Activated CD8-positive, alpha-beta T cell treated with anti-CD3 and anti-CD28 coated beads, Interleukin-2, amount 10 ng/mL, durations not matched to agents 7 days and 5 days (primary cell): Measurements from ENCODE around the gene TPK1. TPM values are rescaled to one million over a fixed set of nuclear protein-coding genes. Genes with fewer than 3 reads are reported as not detected.
"Not testable (repeated sequence)": the region's sequence is repeated elsewhere in the genome, so short reads cannot be mapped to it uniquely, and the experiment has no call there.

Experiments
- ATAC-seq: fragments of 150-1000 bp; cut with Tn5 transposase; one replicate; pipeline ENCODE4 v1.10.0; 2021; ENCODE audit warnings: moderate library complexity
- CTCF ChIA-PET: fragments of 350-600 bp; sonication (Branson Sonifier 250); formaldehyde crosslinking; loops from one replicate; lab custom pipeline; 2021; ENCODE audit warnings: antibody characterized with exemption; lab: Charles Lee
- POLR2A ChIA-PET: fragments of 350-600 bp; sonication (Branson Sonifier 250); formaldehyde crosslinking; loops from one replicate; lab custom pipeline; 2021; ENCODE audit warnings: antibody characterized with exemption; lab: Charles Lee
- DNase-seq: peaks from one replicate; pipeline ENCODE4 v3.0.0-alpha.2; 2020
- H3K27ac Mint-ChIP-seq: one replicate; pipeline ENCODE4 v1.8.0; 2021; ENCODE audit warnings: mild to moderate bottlenecking, mixed read lengths
- H3K27me3 Mint-ChIP-seq: one replicate; pipeline ENCODE4 v1.8.0; 2021; ENCODE audit warnings: low read depth, mixed read lengths
- H3K36me3 Mint-ChIP-seq: one replicate; pipeline ENCODE4 v1.8.0; 2021; ENCODE audit warnings: low read depth, mixed read lengths
- H3K4me1 Mint-ChIP-seq: one replicate; pipeline ENCODE4 v1.8.0; 2021; ENCODE audit warnings: low read depth, mixed read lengths
- H3K4me3 Mint-ChIP-seq: one replicate; pipeline ENCODE4 v1.8.0; 2021; ENCODE audit warnings: mild to moderate bottlenecking, mixed read lengths
- H3K9me3 Mint-ChIP-seq: one replicate; pipeline ENCODE4 v1.8.0; 2022; ENCODE audit warnings: mixed read lengths; ENCODE audit not compliant: insufficient read depth
- total RNA-seq, 2 experiments: library from RNA; stranded (reverse); gene quantifications; one replicate each; pipeline ENCODE4 v1.2.3, GENCODE V29; 2021

TPK1 gene
- total RNA-seq, 2 experiments from 2014 or later, result 10.2 to 10.7 TPM

DNA sequence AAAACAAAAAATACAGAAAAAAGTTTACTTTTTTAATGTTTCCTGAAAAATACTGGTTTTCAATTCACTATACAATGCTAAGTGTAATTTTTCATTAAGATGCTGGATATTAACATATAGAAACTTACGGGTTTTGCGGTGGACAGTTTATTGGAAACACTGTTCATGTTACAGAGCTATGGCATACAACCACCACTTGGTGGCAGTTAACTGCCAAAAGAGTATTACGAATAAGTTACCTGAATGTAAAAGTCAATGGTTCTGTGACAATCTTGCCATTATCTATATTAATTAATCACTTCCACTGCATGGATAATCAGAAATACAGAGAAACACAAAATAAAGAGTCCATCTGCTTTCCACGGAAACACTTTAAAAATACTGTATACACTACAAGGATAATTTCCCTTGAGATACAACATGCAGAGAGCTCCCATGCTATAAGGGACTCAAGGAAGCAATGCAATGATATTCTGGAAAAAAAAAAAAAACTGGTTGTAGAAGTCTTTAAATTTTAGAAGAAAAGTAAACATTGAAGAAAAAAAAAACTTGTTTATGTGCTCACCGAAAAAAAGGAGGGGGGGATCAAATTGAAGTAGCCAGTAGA is 97.0 kb downstream of the TPK1 start:
- POLR2A ChIA-PET, result interaction anchor here (0.6 kb wide), 1 partner anchor 113 kb away, joined by 3 read pairs; no protein-coding TSS in a partner anchor
- no peak overlapping the region for H3K27ac Mint-ChIP-seq
- peak; percentile 32 for DNase-seq

DNA sequence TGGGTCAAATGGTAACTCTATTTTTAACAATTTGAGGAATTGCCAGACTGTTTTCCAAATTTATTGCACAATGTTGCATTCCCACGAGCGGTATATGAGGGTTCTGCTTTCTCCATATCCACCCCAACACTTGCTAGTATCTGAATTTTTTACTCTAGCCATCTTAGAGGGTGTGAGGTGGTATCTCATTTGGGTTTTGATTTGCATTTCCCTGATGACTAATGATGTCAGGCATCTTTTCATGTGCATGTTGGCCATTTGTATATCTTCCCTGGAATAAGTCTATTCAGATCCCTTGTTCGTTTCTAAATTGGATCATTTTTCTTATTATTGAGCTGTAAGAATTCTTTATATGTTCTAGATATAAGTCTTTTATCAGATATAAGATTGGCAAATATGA is 97.7 kb downstream of the TPK1 start:
- POLR2A ChIA-PET, result no interaction called here
- H3K27me3 Mint-ChIP-seq, result no peaks in the 10 kb centered on the region

More for the DNA sequence above, 97.0 kb downstream of the TPK1 start:
- no peaks in the 10 kb centered on the region for H3K4me1 Mint-ChIP-seq
- H3K9me3 Mint-ChIP-seq, result no peaks in the 10 kb centered on the region
- CTCF ChIA-PET, result interaction anchor here (0.6 to 2.2 kb wide), 13 partner anchors 10 to 1051 kb away, joined by 3 to 14 read pairs (median 3); partner anchors contain the start of gene TPK1
- no peak overlapping the region for H3K4me3 Mint-ChIP-seq
- H3K36me3 Mint-ChIP-seq, result no peaks in the 10 kb centered on the region
- no peak for ATAC-seq
- H3K27me3 Mint-ChIP-seq, result no peaks in the 10 kb centered on the region

DNA sequence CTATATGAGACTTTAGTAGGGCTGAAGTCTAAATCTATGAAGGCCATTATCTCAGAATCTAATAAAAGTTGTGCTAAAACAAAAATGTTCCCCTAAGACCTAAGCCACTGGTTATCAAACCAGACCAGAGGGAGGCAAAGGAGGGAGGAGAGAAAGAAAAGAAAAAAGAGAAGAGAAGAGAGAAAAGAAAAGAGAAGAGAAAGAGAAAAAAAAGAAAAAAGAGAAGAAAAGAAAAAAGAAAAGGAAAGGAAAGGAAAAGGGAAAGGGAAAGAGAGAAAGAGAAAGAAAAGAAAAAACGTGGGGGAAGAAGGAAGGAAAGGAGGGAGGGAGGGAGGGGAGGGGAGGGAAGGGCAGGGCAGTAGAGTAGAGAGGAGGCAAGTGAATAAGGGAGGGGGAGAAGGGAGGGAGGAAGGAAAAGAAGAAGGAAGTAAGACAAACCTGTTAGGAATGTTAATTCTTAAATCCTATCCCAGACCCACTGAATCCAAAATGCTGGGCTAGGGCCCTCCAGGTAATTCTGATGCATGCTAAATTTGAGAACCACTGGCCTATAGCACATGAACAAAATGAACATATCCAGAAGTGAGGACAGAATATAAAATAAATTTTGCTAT is 98.9 kb downstream of the TPK1 start:
- DNase-seq (no peak), ATAC-seq (no peak)
- no peaks in the 10 kb centered on the region for H3K27me3 Mint-ChIP-seq
- POLR2A ChIA-PET, result no interaction called here
- no peaks in the 10 kb centered on the region for H3K9me3 Mint-ChIP-seq
- no peaks in the 10 kb centered on the region for H3K4me1 Mint-ChIP-seq
- H3K4me3 Mint-ChIP-seq, result no peak overlapping the region
- H3K36me3 Mint-ChIP-seq, result no peaks in the 10 kb centered on the region
- H3K27ac Mint-ChIP-seq, result no peak overlapping the region
- CTCF ChIA-PET, result interaction anchor here (1.0 to 2.2 kb wide), 4 partner anchors 99 to 300 kb away, joined by 3 to 14 read pairs (median 3); partner anchors contain the start of gene TPK1

More for the DNA sequence above, 97.7 kb downstream of the TPK1 start:
- Mint-ChIP-seq H3K36me3 (no peaks in the 10 kb centered on the region), H3K4me1 (no peaks in the 10 kb centered on the region), H3K27ac (no peak overlapping the region), H3K4me3 (no peak overlapping the region), H3K9me3 (no peaks in the 10 kb centered on the region)
- ATAC-seq (no peak), DNase-seq (no peak)
- CTCF ChIA-PET, result interaction anchor here (0.6 to 2.2 kb wide), 9 partner anchors 10 to 150 kb away, joined by 3 to 14 read pairs (median 3); partner anchors contain the start of gene TPK1

DNA sequence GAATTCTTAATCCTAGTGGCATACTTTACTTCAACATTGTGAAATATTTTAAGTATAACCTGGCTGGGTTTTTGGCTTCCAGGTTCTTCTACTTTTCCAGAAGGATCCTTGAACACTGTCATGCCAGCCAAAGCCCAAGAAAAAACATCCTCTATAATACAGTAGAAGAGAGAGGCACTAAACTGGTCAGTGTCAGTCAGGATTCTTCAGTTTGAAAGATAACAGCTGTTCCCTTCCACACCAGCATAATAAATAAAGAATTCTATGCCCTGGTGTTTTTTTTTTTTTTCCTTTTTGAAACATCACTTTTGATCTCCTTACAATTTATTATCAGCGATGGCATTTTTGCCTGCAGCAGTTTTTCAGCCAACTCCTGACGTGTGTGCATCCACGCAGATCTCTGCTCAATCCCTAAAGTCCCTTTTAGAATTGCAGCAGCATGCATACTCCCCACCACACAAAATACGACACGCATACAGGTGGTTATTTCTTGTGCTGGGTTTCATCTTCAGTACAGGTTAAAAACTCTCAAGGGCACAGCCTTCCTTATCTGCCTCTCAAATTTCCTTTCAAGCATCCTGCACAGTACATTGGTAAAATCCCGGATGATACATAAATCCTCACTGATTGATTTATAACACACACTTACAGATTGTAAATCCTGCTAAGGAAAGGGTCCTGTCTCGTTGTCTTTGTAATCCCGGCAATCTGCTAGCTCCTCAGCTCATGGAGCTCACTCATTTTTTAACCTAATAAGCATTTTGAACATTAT is 100.2 kb downstream of the TPK1 start:
- ATAC-seq (no peak), DNase-seq (no peak)
- Mint-ChIP-seq H3K4me3 (no peak overlapping the region), H3K9me3 (no peaks in the 10 kb centered on the region), H3K4me1 (no peaks in the 10 kb centered on the region), H3K27ac (no peak overlapping the region), H3K36me3 (no peaks in the 10 kb centered on the region), H3K27me3 (no peaks in the 10 kb centered on the region)
- CTCF ChIA-PET, result interaction anchor here (1.0 to 1.4 kb wide), 2 partner anchors 100 to 301 kb away, joined by 3 read pairs; partner anchors contain the start of gene TPK1
- POLR2A ChIA-PET, result no interaction called here

DNA sequence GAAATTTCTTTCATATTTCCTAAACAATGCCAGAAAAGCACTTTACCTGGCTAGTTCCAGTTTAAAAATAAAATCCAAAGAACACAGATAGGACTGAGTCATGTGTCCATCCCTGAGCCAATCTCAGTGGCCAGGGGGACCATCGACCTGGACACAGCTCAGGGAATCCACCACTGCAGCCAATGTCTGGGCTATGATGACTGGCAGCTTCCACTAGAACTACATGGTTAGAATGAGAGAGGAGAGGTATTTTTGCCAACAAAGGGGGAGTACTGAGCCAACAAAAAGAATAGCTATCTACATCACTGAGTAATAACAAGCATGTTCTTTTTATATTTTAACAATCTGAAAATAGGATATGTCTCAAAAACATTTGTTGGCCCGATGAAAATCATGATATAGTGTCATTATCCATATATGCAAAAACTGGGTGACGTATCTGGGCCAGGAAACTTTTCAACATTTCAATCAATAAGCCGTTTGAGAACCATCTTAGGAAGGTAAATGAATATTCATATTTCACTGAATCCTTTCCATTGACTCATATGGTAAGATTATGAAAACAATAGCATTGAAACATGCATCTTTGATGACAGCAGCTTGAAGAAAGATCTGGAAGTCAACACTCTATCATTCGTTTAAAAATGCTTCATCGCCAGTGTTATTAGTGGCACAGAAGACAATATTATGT is 104.0 kb downstream of the TPK1 start:
- Mint-ChIP-seq H3K4me3 (no peak overlapping the region), H3K9me3 (no peaks in the 10 kb centered on the region), H3K27ac (no peak overlapping the region), H3K4me1 (no peaks in the 10 kb centered on the region), H3K27me3 (no peaks in the 10 kb centered on the region), H3K36me3 (no peaks in the 10 kb centered on the region)
- DNase-seq, result no peak
- POLR2A ChIA-PET, result no interaction called here
- no peak for ATAC-seq
- CTCF ChIA-PET, result no interaction called here

DNA sequence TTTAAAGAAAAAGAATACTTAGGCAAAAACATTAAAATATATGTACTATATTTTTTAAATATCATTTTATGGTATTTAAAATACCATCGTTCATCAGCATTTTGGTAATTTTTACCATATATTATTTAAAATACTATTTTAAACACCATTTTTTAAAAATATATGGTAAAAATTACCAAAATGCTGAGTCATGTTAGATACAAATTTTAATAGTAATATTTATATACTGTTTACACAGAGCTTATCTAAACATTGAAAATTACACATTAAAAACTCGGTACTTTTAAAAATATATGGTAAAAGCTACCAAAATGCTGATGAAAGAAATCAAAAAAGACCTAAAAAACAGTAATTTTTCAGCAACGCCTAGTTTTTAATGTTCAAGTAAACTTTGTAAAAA is 105.6 kb downstream of the TPK1 start:
- Mint-ChIP-seq H3K27me3 (no peaks in the 10 kb centered on the region), H3K4me1 (no peaks in the 10 kb centered on the region), H3K9me3 (no peaks in the 10 kb centered on the region), H3K36me3 (no peaks in the 10 kb centered on the region), H3K27ac (no peak overlapping the region), H3K4me3 (no peak overlapping the region)
- DNase-seq, result no peak
- no peak for ATAC-seq
- POLR2A ChIA-PET, result no interaction called here
- CTCF ChIA-PET, result no interaction called here

DNA sequence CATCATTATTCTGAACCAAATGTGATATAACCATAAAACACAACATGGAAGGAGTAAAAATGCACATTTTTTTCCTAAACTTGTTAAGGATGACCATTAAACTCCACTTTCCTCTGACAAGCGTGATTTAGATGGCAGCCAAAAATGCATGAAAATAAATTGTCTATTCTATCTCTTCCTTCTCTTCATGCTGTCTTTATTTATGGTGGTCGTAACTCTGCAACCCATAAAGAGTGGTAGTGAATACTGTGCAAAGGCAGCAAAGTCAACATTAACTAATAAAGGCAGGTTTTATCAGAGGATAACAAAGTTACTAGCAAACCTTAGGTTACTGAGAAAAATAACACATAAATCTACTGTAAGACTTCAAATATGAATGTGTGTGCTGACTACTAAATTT is 106.6 kb downstream of the TPK1 start:
- Mint-ChIP-seq H3K27me3 (no peaks in the 10 kb centered on the region), H3K36me3 (no peaks in the 10 kb centered on the region), H3K27ac (no peak overlapping the region), H3K4me1 (no peaks in the 10 kb centered on the region), H3K9me3 (no peaks in the 10 kb centered on the region), H3K4me3 (no peak overlapping the region)
- ChIA-PET POLR2A (no interaction called here), CTCF (interaction anchor here (0.8 kb wide), 1 partner anchor 64 kb away, joined by 3 read pairs; no protein-coding TSS in a partner anchor)
- DNase-seq (no peak), ATAC-seq (no peak)

DNA sequence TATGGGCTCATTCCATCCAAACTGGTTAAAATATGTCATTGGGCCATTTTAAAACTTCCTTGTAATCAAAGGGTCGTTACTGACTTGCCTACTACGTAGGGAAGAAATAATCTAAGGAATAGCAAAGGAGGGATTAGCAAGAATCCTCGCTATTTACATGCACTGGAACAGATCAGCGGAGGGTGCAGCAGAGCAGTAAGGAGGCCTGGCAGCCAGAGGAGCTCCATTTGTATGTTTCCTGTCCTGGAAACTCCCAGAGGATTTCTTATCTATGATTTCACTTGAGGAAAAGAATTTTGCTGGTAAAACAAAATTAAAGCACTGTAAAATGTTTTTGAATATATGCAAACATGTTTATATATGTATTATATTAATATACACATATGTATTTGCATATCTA is 107.3 kb downstream of the TPK1 start:
- H3K36me3 Mint-ChIP-seq, result no peaks in the 10 kb centered on the region
- H3K4me3 Mint-ChIP-seq, result no peak overlapping the region
- H3K9me3 Mint-ChIP-seq, result no peaks in the 10 kb centered on the region
- CTCF ChIA-PET, result interaction anchor here (0.8 to 1.1 kb wide), 2 partner anchors 10 to 63 kb away, joined by 3 read pairs; no protein-coding TSS in a partner anchor
- POLR2A ChIA-PET, result no interaction called here
- ATAC-seq (no peak), DNase-seq (no peak)
- no peak overlapping the region for H3K27ac Mint-ChIP-seq
- H3K4me1 Mint-ChIP-seq, result no peaks in the 10 kb centered on the region
- H3K27me3 Mint-ChIP-seq, result no peaks in the 10 kb centered on the region

DNA sequence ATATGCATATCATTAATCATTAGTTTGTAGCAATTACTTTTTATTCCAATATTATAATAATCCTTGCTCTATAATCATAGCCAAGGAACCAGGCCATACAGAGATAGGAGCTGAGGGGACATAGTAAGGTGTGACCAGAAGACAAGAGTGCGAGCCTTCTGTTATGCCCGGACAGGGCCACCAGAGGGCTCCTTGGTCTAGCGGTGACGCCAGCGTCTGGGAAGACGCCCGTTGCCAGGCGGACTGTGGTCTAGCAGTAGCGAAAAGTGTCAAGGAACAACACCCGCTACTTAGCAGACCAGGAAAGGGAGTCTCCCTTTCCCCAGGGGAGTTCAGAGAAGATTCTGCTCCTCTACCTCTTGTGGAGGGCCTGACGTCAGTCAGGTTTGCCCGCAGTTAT is 109.0 kb downstream of the TPK1 start:
- POLR2A ChIA-PET, H3K27ac Mint-ChIP-seq, ATAC-seq, H3K9me3 Mint-ChIP-seq, DNase-seq, H3K4me1 Mint-ChIP-seq, H3K36me3 Mint-ChIP-seq, CTCF ChIA-PET, H3K4me3 Mint-ChIP-seq, H3K27me3 Mint-ChIP-seq: not testable (repeated sequence)

DNA sequence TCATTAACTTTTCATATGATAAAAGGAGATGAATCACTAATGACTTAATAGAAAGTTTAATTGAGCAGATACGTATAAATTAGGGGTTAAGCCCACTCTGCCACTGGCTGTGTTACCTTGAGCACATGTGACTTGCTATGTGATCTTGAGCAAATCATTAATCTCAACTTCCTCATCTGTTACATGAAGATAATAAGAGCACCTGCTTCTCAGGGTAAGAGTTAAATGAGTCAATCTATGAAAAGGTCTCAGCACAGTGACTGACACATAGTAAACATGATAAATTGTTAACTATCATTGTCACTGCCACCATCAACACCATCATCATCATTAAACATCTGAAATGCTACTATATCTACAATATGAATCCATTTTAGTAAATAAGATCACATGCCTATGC is 110.8 kb downstream of the TPK1 start:
- H3K4me3 Mint-ChIP-seq, result no peak overlapping the region
- ChIA-PET CTCF (no interaction called here), POLR2A (no interaction called here)
- H3K36me3 Mint-ChIP-seq, result no peaks in the 10 kb centered on the region
- H3K9me3 Mint-ChIP-seq, result no peaks in the 10 kb centered on the region
- H3K27me3 Mint-ChIP-seq, result no peaks in the 10 kb centered on the region
- no peak for ATAC-seq
- no peak for DNase-seq
- H3K27ac Mint-ChIP-seq, result no peak overlapping the region
- no peaks in the 10 kb centered on the region for H3K4me1 Mint-ChIP-seq

DNA sequence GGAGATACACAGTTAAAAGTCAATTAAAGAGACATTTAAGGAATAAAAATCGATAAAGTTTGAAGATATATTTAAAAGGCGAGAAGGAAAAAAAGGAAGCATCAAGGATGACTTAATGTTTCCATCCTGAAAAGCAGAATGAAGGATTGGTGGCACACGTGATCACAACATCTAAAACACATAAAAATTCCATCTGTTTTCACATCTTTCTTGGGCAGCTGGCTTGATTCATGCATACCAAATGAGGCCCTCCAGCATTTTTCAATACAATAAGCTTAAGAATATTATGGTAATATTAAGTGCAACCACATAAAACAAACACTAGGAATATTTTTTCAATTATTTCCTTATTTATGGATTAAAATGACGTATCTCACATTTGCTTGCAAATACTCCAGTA is 112.6 kb downstream of the TPK1 start:
- no peaks in the 10 kb centered on the region for H3K9me3 Mint-ChIP-seq

More for the DNA sequence above, 112.6 kb downstream of the TPK1 start:
- CTCF ChIA-PET, result no interaction called here
- Mint-ChIP-seq H3K36me3 (no peaks in the 10 kb centered on the region), H3K27ac (no peak overlapping the region), H3K4me3 (no peak overlapping the region), H3K27me3 (no peaks in the 10 kb centered on the region), H3K4me1 (no peaks in the 10 kb centered on the region)
- no peak for ATAC-seq
- no peak for DNase-seq
- POLR2A ChIA-PET, result no interaction called here
